Common myeloid progenitor, CD34-positive (primary cell): ENCODE results near the gene QPCTL.
"Not testable (repeated sequence)": the region's sequence is repeated elsewhere in the genome, so short reads cannot be mapped to it uniquely, and the experiment has no call there.

Experiments
- CTCF ChIA-PET: fragments of 350-600 bp; sonication (Branson Sonifier 250); formaldehyde crosslinking; loops from one replicate; lab custom pipeline; 2021; ENCODE audit warnings: antibody characterized with exemption; lab: Charles Lee
- POLR2A ChIA-PET: fragments of 350-600 bp; sonication (Branson Sonifier 250); formaldehyde crosslinking; loops from one replicate; lab custom pipeline; 2021; ENCODE audit warnings: antibody characterized with exemption; lab: Charles Lee
- DNase-seq, 3 donors: peaks; one replicate each; pipeline versions ENCODE4 v3.0.0 to v3.0.0-alpha.2; 2013
- H3K27ac ChIP-seq, 2 experiments: 1 replicate in 1 of 2; 2 replicates in 1 of 2; pipeline ENCODE4 v1.7.0; 2013; ENCODE audit warnings: inconsistent platforms in 2 of 2, low read length in 2 of 2, mild to moderate bottlenecking in 2 of 2, low read depth in 1 of 2, moderate library complexity in 1 of 2; ENCODE audit not compliant: severe bottlenecking in 2 of 2, insufficient read depth in 1 of 2, poor library complexity in 1 of 2
- H3K27me3 ChIP-seq, 5 experiments: replicated peaks in 2 of 5; 1 replicate in 3 of 5; 2 replicates in 2 of 5; pipeline versions ENCODE4 v1.6.1 to v1.7.0; 2013; ENCODE audit warnings: low read length in 4 of 5, mild to moderate bottlenecking in 2 of 5, moderate library complexity in 2 of 5, inconsistent platforms in 1 of 5; ENCODE audit not compliant: insufficient read depth in 5 of 5, control insufficient read depth in 4 of 5
- H3K36me3 ChIP-seq, 4 experiments: 1 replicate in 2 of 4; 2 replicates in 2 of 4; pipeline versions ENCODE4 v1.6.1 to v1.7.0; 2013; ENCODE audit warnings: low read length in 3 of 4, control low read depth in 1 of 4, mild to moderate bottlenecking in 1 of 4; ENCODE audit not compliant: control insufficient read depth in 4 of 4, insufficient read depth in 4 of 4
- H3K4me1 ChIP-seq, 4 experiments: 1 replicate in 3 of 4; 2 replicates in 1 of 4; pipeline versions ENCODE4 v1.6.1 to v1.7.1; 2013; ENCODE audit warnings: low read length in 3 of 4, mild to moderate bottlenecking in 3 of 4, control low read depth in 1 of 4, inconsistent platforms in 1 of 4, moderate library complexity in 1 of 4; ENCODE audit not compliant: control insufficient read depth in 4 of 4, insufficient read depth in 4 of 4; ENCODE audit errors: control extremely low read depth in 1 of 4
- H3K4me3 ChIP-seq, 7 experiments: 1 replicate in 4 of 7; 2 replicates in 3 of 7; pipeline versions ENCODE4 v1.5.1 to v1.7.0; 2013; ENCODE audit warnings: mild to moderate bottlenecking in 7 of 7, low read length in 6 of 7, moderate library complexity in 6 of 7, inconsistent platforms in 2 of 7, low read depth in 2 of 7, control low read depth in 1 of 7; ENCODE audit not compliant: insufficient read depth in 4 of 7, control insufficient read depth in 1 of 7; ENCODE audit errors: extremely low read depth in 1 of 7
- H3K9me3 ChIP-seq, 5 experiments: 1 replicate in 4 of 5; 2 replicates in 1 of 5; pipeline versions ENCODE4 v1.6.1 to v1.7.1; 2013; ENCODE audit warnings: low read length in 4 of 5, mild to moderate bottlenecking in 2 of 5, inconsistent platforms in 1 of 5, low read depth in 1 of 5, moderate library complexity in 1 of 5; ENCODE audit not compliant: control insufficient read depth in 4 of 5, insufficient read depth in 2 of 5; ENCODE audit errors: control extremely low read depth in 1 of 5
- WGBS: methylation state at CpG from one replicate; pipeline ENCODE4 v1.1.5; 2013; ENCODE audit not compliant: insufficient coverage; 5-methylcytosine and 5-hydroxymethylcytosine counted together

Gene QPCTL

GRCh38 chr19:45685045-45685444, 7.4 kb upstream of the QPCTL start:
- H3K27ac ChIP-seq, DNase-seq, H3K27me3 ChIP-seq, H3K9me3 ChIP-seq, H3K4me3 ChIP-seq, H3K4me1 ChIP-seq: not testable (repeated sequence)
- 84% methylated on average over 8 of the region's 11 CpGs for WGBS
- peaks cover 4 to 51% (median 30%) of the 10 kb centered on the region in 4 experiments for H3K36me3 ChIP-seq
- POLR2A ChIA-PET, result interaction anchor here (1.1 kb wide), 1 partner anchor 15 kb away, joined by 3 read pairs; no protein-coding TSS in a partner anchor
- CTCF ChIA-PET, result interaction anchor here (0.6 to 1.2 kb wide), 2 partner anchors 8 to 481 kb away, joined by 3 read pairs; partner anchors contain the start of gene QPCTL

DNA sequence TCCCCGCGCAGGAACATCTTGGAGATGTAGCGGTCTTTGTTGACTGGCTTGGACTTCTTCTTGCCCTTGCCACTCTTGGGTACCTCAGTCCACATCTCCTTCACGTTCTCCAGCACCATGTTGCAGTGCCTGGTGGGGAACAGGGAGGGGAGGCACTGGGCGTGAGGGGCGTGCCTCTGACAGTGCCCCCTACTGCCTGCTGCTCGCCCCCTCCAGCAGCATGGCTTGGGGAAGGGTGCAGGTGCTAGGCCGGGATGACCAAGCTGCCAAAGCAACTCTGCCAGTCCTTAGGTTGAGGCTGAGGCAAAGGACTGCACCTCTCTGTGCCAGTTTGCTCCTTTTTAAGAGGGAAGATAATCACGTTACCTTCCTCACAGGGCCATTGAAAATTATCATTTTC, 4.9 kb upstream of the QPCTL start:
- Histone ChIP-seq H3K27me3 (no peaks in the 10 kb centered on the region), H3K9me3 (no peaks in the 10 kb centered on the region), H3K36me3 (peaks cover 4 to 51% (median 30%) of the 10 kb centered on the region in 4 experiments), H3K27ac (no peak overlapping the region), H3K4me3 (no peak overlapping the region), H3K4me1 (peaks cover 0 to 8% (median 7%) of the 10 kb centered on the region in 4 experiments)
- WGBS, result 97% methylated on average over 9 of the region's 9 CpGs
- POLR2A ChIA-PET, result interaction anchor here (0.6 kb wide), 1 partner anchor 12 kb away, joined by 3 read pairs; no protein-coding TSS in a partner anchor
- CTCF ChIA-PET, result interaction anchor here (1.4 to 1.5 kb wide), 2 partner anchors 9 to 12 kb away, joined by 4 to 6 read pairs; no protein-coding TSS in a partner anchor
- no peak for DNase-seq

DNA sequence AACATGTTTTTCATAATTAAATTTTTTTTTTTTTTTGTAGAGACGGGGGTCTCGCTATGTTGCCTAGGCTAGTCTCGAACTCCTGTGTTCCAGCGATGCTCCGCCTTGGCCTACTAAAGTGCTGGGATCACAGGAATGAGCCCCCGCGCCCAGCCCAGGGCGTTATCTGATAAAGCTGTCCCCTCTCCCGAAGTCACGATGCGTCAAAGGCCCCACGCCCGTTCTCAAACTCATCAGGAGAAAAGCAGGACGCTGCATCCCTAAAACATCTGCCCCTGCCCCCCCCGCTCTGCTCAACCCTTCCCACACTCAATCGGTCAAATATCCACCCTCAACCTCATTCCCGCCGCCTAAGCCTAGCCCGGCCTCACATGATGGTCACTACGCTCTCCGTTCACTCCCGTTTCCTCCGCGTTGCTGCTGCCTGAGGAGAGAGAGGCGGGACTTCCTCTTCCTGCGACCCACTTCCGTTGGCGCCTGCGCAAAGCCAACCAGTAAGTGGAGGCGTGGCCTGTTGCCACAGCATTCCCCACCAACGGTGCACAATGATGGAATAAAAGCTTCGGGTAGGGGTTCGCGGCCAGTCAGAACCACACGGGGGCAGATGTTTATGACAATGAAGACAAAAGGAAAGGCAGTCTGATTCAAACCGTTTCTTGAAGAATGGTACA, 815 bp upstream of the QPCTL start, which contains the start of gene SNRPD2:
TSS of gene SNRPD2 (minus strand) at position 438 of the 671 bp plus-strand sequence. CDS start at position 373, 65 bp downstream.
- Histone ChIP-seq H3K36me3 (peaks cover 7 to 38% (median 17%) of the 10 kb centered on the region in 4 experiments), H3K27me3 (no peaks in the 10 kb centered on the region), H3K4me3 (peak within 1 kb of the TSS; percentile 86 to 93 (median 89)), H3K9me3 (no peaks in the 10 kb centered on the region), H3K27ac (peak within 1 kb of the TSS; percentile 90 to 94), H3K4me1 (peaks cover 0 to 20% (median 18%) of the 10 kb centered on the region in 4 experiments)
- WGBS, result 0% methylated on average over 24 of the region's 36 CpGs
- CTCF ChIA-PET, result interaction anchor here (1.5 to 5.8 kb wide), 7 partner anchors 10 to 267 kb away, joined by 3 to 46 read pairs (median 13); partner anchors contain the start of gene FBXO46
- DNase-seq, result peak in 2 of 3 donors; percentile 92 to 94
- POLR2A ChIA-PET, result interaction anchor here (1.3 to 2.0 kb wide), 4 partner anchors 11 to 39 kb away, joined by 4 to 10 read pairs (median 7); partner anchors contain the start of gene FBXO46

- POLR2A ChIA-PET, result interaction anchor here (0.8 to 2.0 kb wide), 4 partner anchors 16 to 76 kb away, joined by 3 to 10 read pairs (median 7); partner anchors contain the start of gene FBXO46
- Histone ChIP-seq H3K27me3 (no peaks in the 10 kb centered on the region), H3K4me3 (peak overlapping the region; percentile 55 to 93 (median 89)), H3K9me3 (no peaks in the 10 kb centered on the region), H3K27ac (peak overlapping the region; percentile 90 to 94), H3K4me1 (peaks cover 0 to 20% (median 18%) of the 10 kb centered on the region in 4 experiments), H3K36me3 (peaks cover 3 to 33% (median 11%) of the 10 kb centered on the region in 4 experiments)
- WGBS, result 3% methylated on average over 7 of the region's 22 CpGs
- DNase-seq, result peak; percentile 65 to 68 (median 65)
- CTCF ChIA-PET, result interaction anchor here (0.6 to 5.8 kb wide), 16 partner anchors 9 to 905 kb away, joined by 3 to 46 read pairs (median 4); partner anchors contain the start of genes FBXO46 and IRF2BP1
Observed at GRCh38 chr19:45693106-45693788, 781 bp downstream of the QPCTL start.

GRCh38 chr19:45701676-45702075, 9.2 kb downstream of the QPCTL start:
- no peak overlapping the region for H3K27ac ChIP-seq
- H3K9me3 ChIP-seq, result no peaks in the 10 kb centered on the region
- H3K36me3 ChIP-seq, result peaks cover 3 to 35% (median 20%) of the 10 kb centered on the region in 4 experiments
- 20% methylated on average over 2 of the region's 7 CpGs for WGBS
- peak; percentile 21 to 60 (median 55) for DNase-seq
- H3K4me1 ChIP-seq, result peaks cover 0 to 5% (median 1%) of the 10 kb centered on the region in 4 experiments
- H3K27me3 ChIP-seq, result no peaks in the 10 kb centered on the region
- ChIA-PET CTCF (no interaction called here), POLR2A (no interaction called here)
- no peak overlapping the region for H3K4me3 ChIP-seq

DNA sequence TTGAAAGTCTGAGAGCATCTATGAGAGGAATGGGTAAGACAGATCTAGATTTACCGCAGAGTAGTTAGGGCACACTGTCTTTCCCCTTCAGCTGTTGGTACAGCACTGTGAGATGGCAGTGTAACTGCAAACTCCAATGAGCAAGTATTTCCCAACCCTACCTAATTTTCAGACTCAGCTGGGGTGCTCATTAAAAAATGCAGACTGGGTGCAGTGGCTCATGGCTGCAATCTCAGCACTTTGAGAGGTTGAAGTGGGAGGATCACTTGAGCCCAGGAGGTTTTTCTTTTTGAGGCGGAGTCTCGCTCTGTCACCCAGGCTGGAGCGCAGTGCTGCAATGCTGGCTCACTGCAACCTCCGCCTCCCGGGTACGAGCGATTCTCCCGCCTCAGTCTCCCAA, 12.6 kb downstream of the QPCTL start:
- Histone ChIP-seq H3K27me3 (no peaks in the 10 kb centered on the region), H3K27ac (no peak overlapping the region), H3K36me3 (peaks cover 8 to 26% (median 16%) of the 10 kb centered on the region in 4 experiments), H3K4me3 (no peak overlapping the region), H3K9me3 (no peaks in the 10 kb centered on the region), H3K4me1 (peaks cover 0 to 5% (median 1%) of the 10 kb centered on the region in 4 experiments)
- 89% methylated on average over 9 of the region's 9 CpGs for WGBS
- POLR2A ChIA-PET, result interaction anchor here (0.6 kb wide), 1 partner anchor 38 kb away, joined by 3 read pairs; no protein-coding TSS in a partner anchor
- CTCF ChIA-PET, result interaction anchor here (3.1 kb wide), 1 partner anchor 11 kb away, joined by 29 read pairs; the partner anchor contains the start of genes QPCTL and SNRPD2
- no peak for DNase-seq
